Liver (tissue), 9 donors: ENCODE measurements around the gene LIMCH1. TPM values are rescaled to one million over a fixed set of nuclear protein-coding genes. Genes with fewer than 3 reads are reported as not detected.

Source experiments
- DNase-seq: peaks from one replicate; pipeline ENCODE4 v3.0.0-alpha.2; 2017; ENCODE audit warnings: low spot score
- H3K27ac ChIP-seq, 2 donors: one replicate each; pipeline ENCODE4 v1.7.0; 2013; ENCODE audit warnings: inconsistent platforms in 2 of 2, low read length in 2 of 2, control low read depth in 1 of 2, low read depth in 1 of 2, mild to moderate bottlenecking in 1 of 2
- H3K27me3 ChIP-seq, 4 donors: one replicate each; pipeline versions ENCODE4 v1.6.1 to v1.7.0; 2013; ENCODE audit warnings: low read length in 3 of 4, inconsistent platforms in 1 of 4, mild to moderate bottlenecking in 1 of 4, moderate library complexity in 1 of 4; ENCODE audit not compliant: control insufficient read depth in 4 of 4, insufficient read depth in 4 of 4
- H3K36me3 ChIP-seq, 4 donors: one replicate each; pipeline versions ENCODE4 v1.6.1 to v1.7.0; 2013; ENCODE audit warnings: low read length in 3 of 4, mild to moderate bottlenecking in 3 of 4, low read depth in 1 of 4, moderate library complexity in 1 of 4; ENCODE audit not compliant: control insufficient read depth in 4 of 4, insufficient read depth in 3 of 4
- H3K4me1 ChIP-seq, 4 donors: one replicate each; pipeline versions ENCODE4 v1.6.1 to v1.7.0; 2013; ENCODE audit warnings: low read length in 3 of 4, mild to moderate bottlenecking in 3 of 4, moderate library complexity in 1 of 4; ENCODE audit not compliant: control insufficient read depth in 4 of 4, insufficient read depth in 4 of 4
- H3K4me3 ChIP-seq, 3 donors: one replicate each; pipeline versions ENCODE4 v1.6.1 to v1.7.0; 2013; ENCODE audit warnings: low read length in 3 of 3, control low read depth in 1 of 3, low read depth in 1 of 3, mild to moderate bottlenecking in 1 of 3
- H3K9ac ChIP-seq, 2 donors: one replicate each; pipeline ENCODE4 v1.7.0; 2013; ENCODE audit warnings: low read length in 2 of 2, mild to moderate bottlenecking in 2 of 2, moderate library complexity in 2 of 2, control low read depth in 1 of 2, low read depth in 1 of 2
- H3K9me3 ChIP-seq, 4 donors: one replicate each; pipeline versions ENCODE4 v1.6.1 to v1.7.0; 2013; ENCODE audit warnings: low read length in 3 of 4; ENCODE audit not compliant: control insufficient read depth in 4 of 4
- ATF3 ChIP-seq: IDR thresholded peaks from 2 replicates; pipeline ENCODE4 v1.6.1; 2016; ENCODE audit warnings: antibody characterized with exemption
- EGR1 ChIP-seq, 2 donors: IDR thresholded peaks; 2 replicates each; pipeline ENCODE4 v1.6.1; 2016 to 2018; ENCODE audit warnings: antibody characterized with exemption in 2 of 2, low read depth in 2 of 2
- GABPA ChIP-seq, 2 donors: IDR thresholded peaks in 1 of 2; conservative IDR thresholded peaks in 1 of 2; 2 replicates each; pipeline ENCODE4 v1.6.1; 2016; ENCODE audit warnings: antibody characterized with exemption in 2 of 2, mild to moderate bottlenecking in 1 of 2, moderate library complexity in 1 of 2
- HNF4A ChIP-seq, 2 donors: conservative IDR thresholded peaks; 2 replicates each; pipeline ENCODE4 v1.6.1; 2016; ENCODE audit warnings: antibody characterized with exemption in 2 of 2, mild to moderate bottlenecking in 2 of 2
- NR2F2 ChIP-seq: IDR thresholded peaks from 2 replicates; pipeline ENCODE4 v1.6.1; 2016; ENCODE audit warnings: antibody characterized with exemption
- REST ChIP-seq: IDR thresholded peaks from 2 replicates; pipeline ENCODE4 v1.6.1; 2016; ENCODE audit warnings: antibody characterized with exemption, mild to moderate bottlenecking
- TAF1 ChIP-seq: conservative IDR thresholded peaks from 2 replicates; pipeline ENCODE4 v1.6.1; 2016; ENCODE audit warnings: antibody characterized with exemption, mild to moderate bottlenecking
- YY1 ChIP-seq: IDR thresholded peaks from 2 replicates; pipeline ENCODE4 v1.6.1; 2016; ENCODE audit warnings: antibody characterized with exemption, mild to moderate bottlenecking
- WGBS: extraction: QIAGEN DNeasy Blood & Tissue Kit; methylation state at CpG from one replicate; pipeline ENCODE4 v1.1.7; 2013; 5-methylcytosine and 5-hydroxymethylcytosine counted together
- polyA plus RNA-seq, 2 donors: library from polyadenylated mRNA; stranded (reverse) in 1 of 2; unstranded in 1 of 2; fragments of 200-250 nt in 1 of 2; fragments of >200 nt in 1 of 2; fragmentation: Nextera tagmentation in 1 of 2; extraction: Ambion mirVana in 1 of 2; gene quantifications; one replicate each; pipeline versions ENCODE4 v1.2.1 to v1.2.3, GENCODE V29; 2013 to 2015
- total RNA-seq, 2 donors: library from RNA; depleted of rRNA; stranded (reverse); fragments of >200 nt; gene quantifications; one replicate each; pipeline ENCODE4 v1.2.3, GENCODE V29; 2014
- donor health status: healthy.
- donor health status: healthy.
- donor health status: healthy.
- donor health status: healthy.
- donor health status: healthy.

Gene LIMCH1
- total and polyA plus RNA-seq, 4 donors, result 2.0 to 30.6 (median 8.1) TPM

GRCh38 chr4:41628936-41629335, 91.0 kb downstream of the LIMCH1 start (continued):
- TF ChIP-seq REST (no peak), ATF3 (no peak), EGR1 (IDR thresholded peaks at IDR 0.05; ENCODE audit: low read depth in 2 of 2) (no peak), GABPA (IDR thresholded peaks at IDR 0.05 in 1 of 2, conservative IDR thresholded peaks at IDR 0.05 in 1 of 2) (no peak)

GRCh38 chr4:41631523-41631922, 93.6 kb downstream of the LIMCH1 start:
- peaks cover 0 to 3% (median 0%) of the 10 kb centered on the region in 4 donors for H3K36me3 ChIP-seq
- H3K27me3 ChIP-seq, result no peaks in the 10 kb centered on the region
- WGBS, result 92% methylated on average over 3 of the region's 3 CpGs
- H3K4me3 ChIP-seq, result no peak overlapping the region
- TF ChIP-seq NR2F2 (no peak), EGR1 (IDR thresholded peaks at IDR 0.05; ENCODE audit: low read depth in 2 of 2) (no peak), TAF1 (no peak)
- no peak for DNase-seq
- no peak overlapping the region for H3K9ac ChIP-seq
- H3K4me1 ChIP-seq, result no peaks in the 10 kb centered on the region
- H3K9me3 ChIP-seq, result no peaks in the 10 kb centered on the region
- no peak overlapping the region for H3K27ac ChIP-seq

GRCh38 chr4:41632481-41633073, 94.6 kb downstream of the LIMCH1 start:
- H3K4me3 ChIP-seq, result no peak overlapping the region
- no peak for DNase-seq
- peaks cover 0 to 3% (median 0%) of the 10 kb centered on the region in 4 donors for H3K36me3 ChIP-seq
- TF ChIP-seq REST (no peak), HNF4A (conservative IDR thresholded peaks at IDR 0.05) (no peak), NR2F2 (no peak), YY1 (no peak), GABPA (IDR thresholded peaks at IDR 0.05 in 1 of 2, conservative IDR thresholded peaks at IDR 0.05 in 1 of 2) (no peak)
- no peak overlapping the region for H3K9ac ChIP-seq
- no peak overlapping the region for H3K27ac ChIP-seq
- 74% methylated on average over 11 of the region's 11 CpGs for WGBS
- H3K4me1 ChIP-seq, result no peaks in the 10 kb centered on the region
- no peaks in the 10 kb centered on the region for H3K27me3 ChIP-seq
- no peaks in the 10 kb centered on the region for H3K9me3 ChIP-seq
